ENCODE measurements around the gene SLC39A3.
"Not testable (repeated sequence)": the region's sequence is repeated elsewhere in the genome, so short reads cannot be mapped to it uniquely, and the experiment has no call there.

DNA sequence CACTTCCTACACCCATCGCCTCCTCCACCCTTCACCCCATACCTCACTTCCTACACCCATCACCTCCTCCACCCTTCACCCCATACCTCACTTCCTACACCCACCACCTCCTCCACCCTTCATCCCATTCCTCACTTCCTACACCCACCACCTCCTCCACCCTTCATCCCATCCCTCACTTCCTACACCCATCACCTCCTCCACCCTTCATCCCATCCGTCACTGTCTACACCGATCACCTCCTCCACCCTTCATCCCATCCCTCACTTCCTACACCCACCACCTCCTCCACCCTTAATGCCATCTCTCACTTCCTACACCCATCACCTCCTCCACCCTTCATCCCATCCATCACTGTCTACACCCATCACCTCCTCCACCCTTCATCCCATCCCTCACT lies 26.6 kb downstream of the SLC39A3 start:
- TF ChIP-seq, protein P1, sequence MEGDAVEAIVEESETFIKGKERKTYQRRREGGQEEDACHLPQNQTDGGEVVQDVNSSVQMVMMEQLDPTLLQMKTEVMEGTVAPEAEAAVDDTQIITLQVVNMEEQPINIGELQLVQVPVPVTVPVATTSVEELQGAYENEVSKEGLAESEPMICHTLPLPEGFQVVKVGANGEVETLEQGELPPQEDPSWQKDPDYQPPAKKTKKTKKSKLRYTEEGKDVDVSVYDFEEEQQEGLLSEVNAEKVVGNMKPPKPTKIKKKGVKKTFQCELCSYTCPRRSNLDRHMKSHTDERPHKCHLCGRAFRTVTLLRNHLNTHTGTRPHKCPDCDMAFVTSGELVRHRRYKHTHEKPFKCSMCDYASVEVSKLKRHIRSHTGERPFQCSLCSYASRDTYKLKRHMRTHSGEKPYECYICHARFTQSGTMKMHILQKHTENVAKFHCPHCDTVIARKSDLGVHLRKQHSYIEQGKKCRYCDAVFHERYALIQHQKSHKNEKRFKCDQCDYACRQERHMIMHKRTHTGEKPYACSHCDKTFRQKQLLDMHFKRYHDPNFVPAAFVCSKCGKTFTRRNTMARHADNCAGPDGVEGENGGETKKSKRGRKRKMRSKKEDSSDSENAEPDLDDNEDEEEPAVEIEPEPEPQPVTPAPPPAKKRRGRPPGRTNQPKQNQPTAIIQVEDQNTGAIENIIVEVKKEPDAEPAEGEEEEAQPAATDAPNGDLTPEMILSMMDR (IDR thresholded peaks at IDR 0.05; ENCODE audit: low read depth, low read length, poor library complexity, severe bottlenecking): not testable (repeated sequence)
- TF ChIP-seq EZH2phosphoT487 (IDR thresholded peaks at IDR 0.05; ENCODE audit: borderline replicate concordance, low read length): not testable (repeated sequence)

All from DOHH2 (cell line).